Skeletal muscle satellite cell (primary cell): ENCODE results near the gene TAMALIN.

ENCODE experiments used
- H3K27me3 ChIP-seq: 2 replicates; pipeline ENCODE4 v1.7.0; 2013; ENCODE audit warnings: low read length; ENCODE audit not compliant: control insufficient read depth, insufficient read depth
- H3K36me3 ChIP-seq: 2 replicates; pipeline ENCODE4 v1.7.0; 2013; ENCODE audit warnings: mild to moderate bottlenecking, control low read depth, low read length; ENCODE audit not compliant: insufficient read depth
- H3K4me1 ChIP-seq: 2 replicates; pipeline ENCODE4 v1.7.0; 2013; ENCODE audit warnings: low read length; ENCODE audit not compliant: control insufficient read depth, insufficient read depth
- H3K4me2 ChIP-seq: 2 replicates; pipeline ENCODE4 v1.7.0; 2013; ENCODE audit warnings: mild to moderate bottlenecking, low read length
- H3K4me3 ChIP-seq: 2 replicates; pipeline ENCODE4 v1.7.0; 2013; ENCODE audit warnings: low read length
- H3K9ac ChIP-seq: 2 replicates; pipeline ENCODE4 v1.7.0; 2013; ENCODE audit warnings: mild to moderate bottlenecking, low read depth, low read length, moderate library complexity
- H3K9me3 ChIP-seq: replicated peaks from 2 replicates; pipeline ENCODE4 v1.7.0; 2013; ENCODE audit warnings: mild to moderate bottlenecking, control low read depth, low read length

The TAMALIN gene

GRCh38 chr12:52029685-52030084, 22.9 kb downstream of the TAMALIN start:
- Histone ChIP-seq H3K36me3 (no peaks in the 10 kb centered on the region), H3K4me1 (peaks cover 28% of the 10 kb centered on the region), H3K4me2 (no peak overlapping the region)

DNA sequence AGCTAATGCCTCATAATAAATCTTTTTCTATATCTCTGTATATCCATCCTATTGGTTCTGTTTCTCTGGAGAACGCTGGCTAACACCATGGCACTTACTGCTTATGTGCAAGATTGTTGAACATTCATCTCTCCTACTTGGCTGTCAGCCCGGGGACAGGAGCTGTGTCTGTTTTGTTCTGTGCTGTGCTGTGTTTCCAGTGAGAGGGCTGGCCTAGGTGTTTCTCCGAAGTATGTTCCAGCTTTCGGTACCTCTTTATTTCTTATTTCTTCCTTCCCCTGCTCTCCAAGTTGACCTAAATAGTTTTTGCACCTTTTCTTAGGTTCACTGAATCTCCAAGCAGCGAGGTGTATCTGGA, 25.7 kb downstream of the TAMALIN start:
- Histone ChIP-seq H3K4me2 (peak overlapping the region; percentile 91), H3K9me3 (no peaks in the 10 kb centered on the region), H3K4me3 (peak overlapping the region; percentile 62), H3K27me3 (no peaks in the 10 kb centered on the region), H3K36me3 (no peaks in the 10 kb centered on the region), H3K4me1 (peaks cover 25% of the 10 kb centered on the region), H3K9ac (peak overlapping the region; percentile 76)

More at GRCh38 chr12:52029685-52030084, 22.9 kb downstream of the TAMALIN start:
- Histone ChIP-seq H3K27me3 (no peaks in the 10 kb centered on the region), H3K9me3 (no peaks in the 10 kb centered on the region), H3K4me3 (no peak overlapping the region), H3K9ac (no peak overlapping the region)

- H3K36me3 ChIP-seq: no peaks in the 10 kb centered on the region
- H3K4me2 ChIP-seq: peak overlapping the region; percentile 91
- no peaks in the 10 kb centered on the region for H3K9me3 ChIP-seq
- peak overlapping the region; percentile 67 for H3K4me3 ChIP-seq
- H3K4me1 ChIP-seq: peaks cover 29% of the 10 kb centered on the region
- H3K27me3 ChIP-seq: no peaks in the 10 kb centered on the region
- H3K9ac ChIP-seq: peak overlapping the region; percentile 88
Observed at GRCh38 chr12:52032804-52033445, 26.2 kb downstream of the TAMALIN start.

DNA sequence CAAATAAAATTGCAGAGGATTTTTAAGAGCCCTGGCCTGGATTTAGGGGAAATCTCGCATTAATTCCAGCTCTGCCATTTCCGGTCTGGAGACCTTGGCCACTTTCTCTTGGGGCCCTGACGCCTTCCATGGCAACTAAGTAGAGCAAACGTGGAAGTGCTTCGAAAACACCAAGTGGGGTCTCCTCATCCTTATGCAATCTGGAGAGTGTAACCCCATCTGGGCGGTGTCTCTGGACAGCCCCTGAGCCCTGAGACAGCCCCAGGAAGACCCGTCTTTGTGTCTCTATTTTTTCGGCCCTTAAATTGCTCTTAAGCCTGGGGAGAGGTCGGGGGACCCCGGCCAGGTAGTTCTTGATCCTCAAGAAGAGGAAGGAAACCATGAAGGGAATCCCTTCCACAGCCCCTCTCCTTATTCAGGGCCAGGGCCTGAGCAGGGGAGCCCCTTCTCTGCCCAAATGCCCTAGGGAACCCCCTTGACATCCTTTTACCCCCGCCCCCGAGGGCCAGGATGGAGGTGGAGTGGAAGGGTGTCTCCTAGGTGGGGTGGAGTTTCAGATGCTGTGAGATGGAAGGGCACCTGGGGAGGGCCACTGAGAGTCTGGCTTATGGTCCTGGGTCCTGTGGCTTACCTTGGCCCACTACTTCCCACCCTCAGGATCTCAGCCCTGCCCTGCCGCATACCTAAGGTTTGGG, 26.8 kb downstream of the TAMALIN start:
- peak overlapping the region; percentile 88 for H3K9ac ChIP-seq

GRCh38 chr12:52035190-52035589, 28.4 kb downstream of the TAMALIN start:
- Histone ChIP-seq H3K27me3 (no peaks in the 10 kb centered on the region), H3K4me1 (peaks cover 27% of the 10 kb centered on the region), H3K9ac (no peak overlapping the region), H3K4me3 (no peak overlapping the region), H3K9me3 (no peaks in the 10 kb centered on the region), H3K36me3 (no peaks in the 10 kb centered on the region), H3K4me2 (no peak overlapping the region)

More for the DNA sequence above, 26.8 kb downstream of the TAMALIN start:
- Histone ChIP-seq H3K36me3 (no peaks in the 10 kb centered on the region), H3K4me3 (peak overlapping the region; percentile 67), H3K27me3 (no peaks in the 10 kb centered on the region), H3K4me2 (peak overlapping the region; percentile 84), H3K4me1 (peaks cover 29% of the 10 kb centered on the region), H3K9me3 (no peaks in the 10 kb centered on the region)

DNA sequence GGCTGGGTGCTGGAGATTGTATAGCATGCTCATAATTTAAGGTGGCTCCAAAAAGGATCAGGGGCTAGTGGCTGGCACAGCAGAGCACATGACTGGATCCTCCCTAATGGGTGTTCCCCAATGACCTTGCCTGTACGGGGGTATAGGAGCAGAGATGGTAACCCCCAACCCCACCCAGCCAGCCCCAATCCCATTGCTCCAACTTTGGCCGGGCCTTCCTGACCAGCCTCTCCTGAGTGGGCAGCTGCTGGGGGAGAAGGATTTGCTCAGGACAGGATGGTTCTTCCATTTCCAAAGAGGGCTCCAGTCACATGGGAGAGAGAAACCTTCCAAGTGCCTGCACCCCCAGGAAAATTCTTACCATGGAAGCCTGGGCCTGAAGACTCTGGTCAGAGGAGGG, 29.2 kb downstream of the TAMALIN start:
- Histone ChIP-seq H3K36me3 (no peaks in the 10 kb centered on the region), H3K27me3 (no peaks in the 10 kb centered on the region), H3K9me3 (no peaks in the 10 kb centered on the region), H3K4me2 (no peak overlapping the region), H3K9ac (peak overlapping the region; percentile 81), H3K4me3 (no peak overlapping the region), H3K4me1 (peaks cover 27% of the 10 kb centered on the region)

DNA sequence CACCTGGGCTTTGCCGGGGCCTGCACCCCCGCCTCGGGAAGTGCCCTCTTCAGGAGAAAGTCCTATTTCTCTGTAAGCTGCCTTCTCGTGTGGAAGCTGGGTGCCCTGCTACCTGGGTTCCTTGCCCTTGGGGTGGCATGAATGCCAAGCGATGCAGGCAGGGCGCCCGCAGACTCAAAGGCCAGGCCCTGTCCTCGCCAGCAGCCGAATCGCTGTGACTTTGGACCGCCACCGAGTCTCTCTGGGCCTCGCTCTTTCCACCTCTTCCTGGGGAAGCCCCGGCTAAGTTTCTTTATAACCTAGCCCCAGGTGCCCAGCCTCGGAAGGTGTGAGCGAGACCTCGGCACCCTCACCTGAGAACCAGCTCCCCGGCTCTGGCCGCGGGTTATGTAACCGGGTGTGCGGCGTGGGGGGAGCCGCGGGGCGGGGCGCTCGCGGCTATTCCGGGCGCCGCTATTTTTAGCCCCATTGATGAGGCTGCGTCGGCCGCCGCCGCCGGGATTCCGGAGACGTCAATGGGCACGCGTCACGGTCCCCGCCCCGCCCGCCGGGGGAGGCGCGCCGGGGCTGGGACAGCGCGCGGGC, 29.9 kb downstream of the TAMALIN start:
- Histone ChIP-seq H3K27me3 (no peaks in the 10 kb centered on the region), H3K36me3 (no peaks in the 10 kb centered on the region), H3K9ac (peak overlapping the region; percentile 81), H3K4me2 (peak overlapping the region; percentile 90), H3K4me3 (peak overlapping the region; percentile 66), H3K9me3 (no peaks in the 10 kb centered on the region), H3K4me1 (peaks cover 27% of the 10 kb centered on the region)

- H3K9ac ChIP-seq: peak overlapping the region; percentile 94
- peak overlapping the region; percentile 86 for H3K4me2 ChIP-seq
- peak overlapping the region; percentile 74 for H3K4me3 ChIP-seq
- peaks cover 23% of the 10 kb centered on the region for H3K4me1 ChIP-seq
- H3K36me3 ChIP-seq: no peaks in the 10 kb centered on the region
- no peaks in the 10 kb centered on the region for H3K9me3 ChIP-seq
- no peaks in the 10 kb centered on the region for H3K27me3 ChIP-seq
Observed at GRCh38 chr12:52037248-52037861, 30.6 kb downstream of the TAMALIN start.

- Histone ChIP-seq H3K4me1 (peaks cover 16% of the 10 kb centered on the region), H3K4me2 (no peak overlapping the region), H3K4me3 (no peak overlapping the region), H3K36me3 (no peaks in the 10 kb centered on the region), H3K27me3 (no peaks in the 10 kb centered on the region), H3K9ac (no peak overlapping the region), H3K9me3 (no peaks in the 10 kb centered on the region)
Observed at GRCh38 chr12:52038447-52038846, 31.7 kb downstream of the TAMALIN start.

DNA sequence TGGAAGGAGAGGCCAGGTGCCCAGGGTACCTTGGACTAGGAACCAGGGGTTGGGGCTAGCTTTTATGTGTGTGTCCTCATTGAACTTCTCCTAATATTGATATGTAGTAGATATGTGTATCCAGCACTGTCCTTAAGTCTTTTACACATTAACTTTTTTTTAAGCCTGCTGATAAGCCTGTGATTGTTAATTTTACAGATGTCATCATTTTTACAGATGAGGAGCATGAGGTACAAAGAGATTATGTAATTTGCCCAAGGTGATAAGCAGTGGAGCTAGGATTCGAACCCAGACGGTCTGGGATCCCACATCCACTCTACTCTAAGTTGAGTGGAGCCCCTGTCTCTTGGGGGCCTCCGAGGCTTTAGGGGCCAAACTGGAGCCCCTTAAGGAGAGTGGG, 34.3 kb downstream of the TAMALIN start:
- Histone ChIP-seq H3K4me2 (no peak overlapping the region), H3K9ac (no peak overlapping the region), H3K4me3 (no peak overlapping the region), H3K27me3 (no peaks in the 10 kb centered on the region), H3K36me3 (no peaks in the 10 kb centered on the region), H3K4me1 (peaks cover 31% of the 10 kb centered on the region), H3K9me3 (no peaks in the 10 kb centered on the region)

DNA sequence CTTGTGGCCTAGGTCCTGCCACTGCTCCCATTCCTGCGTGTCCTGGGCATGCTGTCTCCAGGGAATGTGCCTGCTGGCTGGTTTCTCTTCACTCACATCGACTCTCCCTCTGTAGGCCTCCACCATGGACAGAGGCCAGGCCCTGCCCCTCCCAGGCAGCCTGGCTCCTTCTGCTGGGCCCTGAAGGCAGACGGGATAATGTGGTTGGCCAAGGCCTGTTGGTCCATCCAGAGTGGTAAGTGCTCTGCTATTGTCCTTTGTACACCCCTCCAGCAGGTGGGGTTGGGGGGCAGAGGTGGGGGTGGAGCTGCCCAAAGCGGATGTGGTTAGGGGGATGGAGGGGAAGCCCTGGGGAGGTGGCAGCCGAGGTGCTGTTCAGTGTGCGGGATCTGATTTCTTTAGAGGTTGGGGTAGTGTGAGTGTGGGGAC, 35.0 kb downstream of the TAMALIN start:
- no peaks in the 10 kb centered on the region for H3K9me3 ChIP-seq
- no peak overlapping the region for H3K9ac ChIP-seq
- H3K4me2 ChIP-seq: no peak overlapping the region
- no peak overlapping the region for H3K4me3 ChIP-seq
- H3K4me1 ChIP-seq: peaks cover 28% of the 10 kb centered on the region
- no peaks in the 10 kb centered on the region for H3K27me3 ChIP-seq
- no peaks in the 10 kb centered on the region for H3K36me3 ChIP-seq
